Parathyroid adenoma (tissue), 2 donors: ENCODE measurements around the gene TMCC1.

Experiments used
- H2AFZ ChIP-seq: fragments of 300-600 bp; sonication (generic); one replicate; pipeline ENCODE4 v1.7.0; 2017; ENCODE audit warnings: antibody characterized with exemption, mild to moderate bottlenecking
- H3K27ac ChIP-seq: fragments of 300-600 bp; sonication (generic); one replicate; pipeline ENCODE4 v1.7.0; 2017
- H3K27me3 ChIP-seq: fragments of 300-600 bp; sonication (generic); one replicate; pipeline ENCODE4 v1.7.0; 2017; ENCODE audit warnings: low read length; ENCODE audit not compliant: control insufficient read depth, insufficient read depth
- H3K36me3 ChIP-seq: fragments of 300-600 bp; sonication (generic); one replicate; pipeline ENCODE4 v1.7.0; 2017; ENCODE audit warnings: low read length; ENCODE audit not compliant: control insufficient read depth, insufficient read depth
- H3K4me1 ChIP-seq: fragments of 300-600 bp; sonication (generic); one replicate; pipeline ENCODE4 v1.7.0; 2017; ENCODE audit warnings: control low read depth
- H3K4me2 ChIP-seq: fragments of 300-600 bp; sonication (generic); one replicate; pipeline ENCODE4 v1.7.0; 2017; ENCODE audit warnings: low read length
- H3K4me3 ChIP-seq: fragments of 300-600 bp; sonication (generic); one replicate; pipeline ENCODE4 v1.7.0; 2017; ENCODE audit warnings: low read depth, low read length
- H3K79me2 ChIP-seq: fragments of 300-600 bp; sonication (generic); one replicate; pipeline ENCODE4 v1.7.0; 2017; ENCODE audit warnings: control low read depth
- H3K9ac ChIP-seq: fragments of 300-600 bp; sonication (generic); one replicate; pipeline ENCODE4 v1.7.0; 2017; ENCODE audit warnings: mild to moderate bottlenecking
- H3K9me3 ChIP-seq: fragments of 300-600 bp; sonication (generic); one replicate; pipeline ENCODE4 v1.7.0; 2017; ENCODE audit warnings: low read length; ENCODE audit not compliant: control insufficient read depth
- TF ChIP-seq, protein P1 (sequence below): fragments of 300-600 bp; sonication (generic); IDR thresholded peaks from one replicate; pipeline ENCODE4 v1.7.0; 2017; ENCODE audit warnings: antibody characterized with exemption, mild to moderate bottlenecking
- donor health status: primary hyperparathyroidism.

Gene TMCC1

GRCh38 chr3:129622933-129623332 is 270.6 kb downstream of the TMCC1 start:
- TF ChIP-seq, protein P1, sequence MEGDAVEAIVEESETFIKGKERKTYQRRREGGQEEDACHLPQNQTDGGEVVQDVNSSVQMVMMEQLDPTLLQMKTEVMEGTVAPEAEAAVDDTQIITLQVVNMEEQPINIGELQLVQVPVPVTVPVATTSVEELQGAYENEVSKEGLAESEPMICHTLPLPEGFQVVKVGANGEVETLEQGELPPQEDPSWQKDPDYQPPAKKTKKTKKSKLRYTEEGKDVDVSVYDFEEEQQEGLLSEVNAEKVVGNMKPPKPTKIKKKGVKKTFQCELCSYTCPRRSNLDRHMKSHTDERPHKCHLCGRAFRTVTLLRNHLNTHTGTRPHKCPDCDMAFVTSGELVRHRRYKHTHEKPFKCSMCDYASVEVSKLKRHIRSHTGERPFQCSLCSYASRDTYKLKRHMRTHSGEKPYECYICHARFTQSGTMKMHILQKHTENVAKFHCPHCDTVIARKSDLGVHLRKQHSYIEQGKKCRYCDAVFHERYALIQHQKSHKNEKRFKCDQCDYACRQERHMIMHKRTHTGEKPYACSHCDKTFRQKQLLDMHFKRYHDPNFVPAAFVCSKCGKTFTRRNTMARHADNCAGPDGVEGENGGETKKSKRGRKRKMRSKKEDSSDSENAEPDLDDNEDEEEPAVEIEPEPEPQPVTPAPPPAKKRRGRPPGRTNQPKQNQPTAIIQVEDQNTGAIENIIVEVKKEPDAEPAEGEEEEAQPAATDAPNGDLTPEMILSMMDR = no peak
- Histone ChIP-seq H3K4me2 (no peak overlapping the region), H3K9ac (no peak overlapping the region), H3K27me3 (no peaks in the 10 kb centered on the region), H3K4me3 (no peak overlapping the region), H2AFZ (no peak overlapping the region), H3K27ac (peak overlapping the region; percentile 70), H3K9me3 (no peaks in the 10 kb centered on the region), H3K4me1 (peaks cover 6% of the 10 kb centered on the region), H3K36me3 (no peaks in the 10 kb centered on the region), H3K79me2 (no peaks in the 10 kb centered on the region)

- Histone ChIP-seq H3K79me2 (no peaks in the 10 kb centered on the region), H3K9me3 (no peaks in the 10 kb centered on the region), H3K4me1 (peaks cover 6% of the 10 kb centered on the region), H3K4me2 (no peak overlapping the region), H2AFZ (no peak overlapping the region), H3K27me3 (no peaks in the 10 kb centered on the region), H3K4me3 (no peak overlapping the region), H3K36me3 (no peaks in the 10 kb centered on the region), H3K27ac (peak overlapping the region; percentile 70), H3K9ac (no peak overlapping the region)
- TF ChIP-seq, protein P1 = no peak
These were observed 271.2 kb downstream of the TMCC1 start for GRCh38 chr3:129622226-129622874.

GRCh38 chr3:129621626-129622225 is 271.8 kb downstream of the TMCC1 start:
- Histone ChIP-seq H2AFZ (no peak overlapping the region), H3K79me2 (no peaks in the 10 kb centered on the region), H3K27ac (peak overlapping the region; percentile 70), H3K9ac (no peak overlapping the region), H3K9me3 (no peaks in the 10 kb centered on the region), H3K36me3 (no peaks in the 10 kb centered on the region), H3K27me3 (no peaks in the 10 kb centered on the region), H3K4me2 (no peak overlapping the region), H3K4me1 (peaks cover 6% of the 10 kb centered on the region), H3K4me3 (no peak overlapping the region)
- TF ChIP-seq, protein P1 = no peak

DNA sequence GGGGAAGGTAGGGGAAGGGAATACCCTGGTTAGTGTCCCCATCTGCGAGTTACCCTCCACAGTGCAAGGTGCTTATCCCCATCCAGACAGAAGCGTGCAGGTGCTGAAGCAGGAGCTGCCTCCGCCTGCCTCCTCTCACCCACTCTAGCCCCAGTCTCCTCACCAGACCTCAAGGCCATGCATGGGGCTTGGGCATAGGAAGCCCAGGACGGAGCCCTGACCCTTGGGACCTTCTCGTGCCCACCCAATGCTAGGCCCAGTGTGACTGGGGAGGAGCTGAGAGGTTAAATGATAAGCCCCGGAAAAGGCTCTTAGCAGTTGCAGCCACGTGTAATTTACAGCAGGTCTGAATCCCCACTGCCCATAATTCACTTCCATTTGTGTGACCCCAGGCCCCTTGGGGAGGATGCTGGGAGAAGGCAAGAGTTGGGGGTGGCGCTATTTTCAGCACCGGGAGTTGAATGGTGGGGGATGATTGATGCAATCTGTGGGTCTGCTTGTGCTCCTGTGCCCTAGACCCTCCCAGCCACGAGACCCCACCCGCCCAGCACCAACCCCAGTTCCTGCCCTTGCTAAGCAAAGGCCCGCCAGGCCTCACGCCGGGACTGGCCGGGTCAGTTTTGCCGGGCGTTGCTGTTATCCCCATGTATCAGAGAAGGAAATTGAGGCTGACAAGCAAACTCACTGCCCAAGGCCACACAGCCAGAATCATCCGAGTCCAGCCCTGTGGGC is 272.5 kb downstream of the TMCC1 start:
- H3K79me2 ChIP-seq = no peaks in the 10 kb centered on the region
- peaks cover under 1% of the 10 kb centered on the region for H3K4me1 ChIP-seq
- H3K9ac ChIP-seq = no peak overlapping the region
- no peaks in the 10 kb centered on the region for H3K27me3 ChIP-seq
- TF ChIP-seq, protein P1 = no peak
- no peaks in the 10 kb centered on the region for H3K36me3 ChIP-seq
- H3K27ac ChIP-seq = no peak overlapping the region
- no peak overlapping the region for H3K4me3 ChIP-seq
- H2AFZ ChIP-seq = no peak overlapping the region
- no peak overlapping the region for H3K4me2 ChIP-seq
- H3K9me3 ChIP-seq = no peaks in the 10 kb centered on the region
